A673 (cell line): ENCODE results near the gene NEGR1. TPM values are rescaled to one million over a fixed set of nuclear protein-coding genes. Genes with fewer than 3 reads are reported as not detected.

ENCODE experiments used
- BruUV-seq: library from RNA; stranded (reverse); fragments of 400-500 nt; replicated peaks from 2 replicates; lab custom pipeline; 2021; lab: Mats Ljungman, UMichigan
- CTCF ChIA-PET: fragments of 300-600 bp; sonication (Branson Sonifier 250); formaldehyde crosslinking; loops from one replicate; lab custom pipeline; 2022; ENCODE audit warnings: antibody characterized with exemption; lab: Charles Lee
- POLR2A ChIA-PET: fragments of 300-600 bp; sonication (Branson Sonifier 250); formaldehyde crosslinking; loops from one replicate; lab custom pipeline; 2022; ENCODE audit warnings: antibody characterized with exemption; ENCODE audit not compliant: low non-redundant PET; lab: Charles Lee
- DNase-seq: peaks from one replicate; pipeline ENCODE4 v3.0.0-alpha.2; 2015; ENCODE audit warnings: low spot score
- H3K27ac ChIP-seq: fragments of 200-600 bp; sonication (generic); 2 replicates; pipeline ENCODE4 v1.5.1; 2016; ENCODE audit warnings: mixed run types, low read depth, mild to moderate bottlenecking, mixed read lengths, antibody characterized with exemption, low read length; ENCODE audit not compliant: poor library complexity, severe bottlenecking
- H3K27me3 ChIP-seq: fragments of 200-600 bp; sonication (generic); replicated peaks from 2 replicates; pipeline ENCODE4 v1.6.1; 2017; ENCODE audit warnings: mixed run types, low read depth, mild to moderate bottlenecking, mixed read lengths, antibody characterized with exemption, low read length; ENCODE audit not compliant: insufficient read depth, poor library complexity
- H3K36me3 ChIP-seq: fragments of 200-600 bp; sonication (generic); 2 replicates; pipeline ENCODE4 v1.6.1; 2016; ENCODE audit warnings: mixed run types, mild to moderate bottlenecking, mixed read lengths, antibody characterized with exemption, low read length; ENCODE audit not compliant: insufficient read depth, poor library complexity, severe bottlenecking
- H3K4me1 ChIP-seq: fragments of 200-600 bp; sonication (generic); 2 replicates; pipeline ENCODE4 v1.6.1; 2017; ENCODE audit warnings: mixed run types, mild to moderate bottlenecking, mixed read lengths, antibody characterized with exemption, low read length; ENCODE audit not compliant: insufficient read depth, poor library complexity, severe bottlenecking
- H3K4me3 ChIP-seq: fragments of 200-600 bp; sonication (generic); 2 replicates; pipeline ENCODE4 v1.5.1; 2016; ENCODE audit warnings: low read depth, mixed run types, mild to moderate bottlenecking, mixed read lengths, low read length; ENCODE audit not compliant: poor library complexity, severe bottlenecking
- H3K9me3 ChIP-seq: fragments of 200-600 bp; sonication (generic); 2 replicates; pipeline ENCODE4 v1.6.1; 2016; ENCODE audit warnings: mixed run types, low read depth, mild to moderate bottlenecking, mixed read lengths, antibody characterized with exemption, low read length; ENCODE audit not compliant: poor library complexity, severe bottlenecking
- EZH2 ChIP-seq: fragments of 200-600 bp; sonication (generic); IDR thresholded peaks from 2 replicates; pipeline ENCODE4 v1.6.1; 2017; ENCODE audit warnings: borderline replicate concordance, low read depth, mild to moderate bottlenecking, mixed read lengths, antibody characterized with exemption, low read length; ENCODE audit not compliant: poor library complexity, severe bottlenecking
- intact Hi-C: fragments of 100-400 bp; cut with micrococcal nuclease; formaldehyde crosslinking; loops from one replicate; pipeline ENCODE4 v1.10.0; 2022; ENCODE audit not compliant: unreplicated experiment
- total RNA-seq: library from RNA; stranded (reverse); gene quantifications from 2 replicates; pipeline ENCODE4 v1.2.3, GENCODE V29; 2021
- TF ChIP-seq, protein P1 (sequence below): fragments of 300-800, 200-600 bp; sonication (generic); conservative IDR thresholded peaks from 2 replicates; pipeline ENCODE4 v1.5.1; 2017; ENCODE audit warnings: low read depth, mild to moderate bottlenecking, antibody characterized with exemption, low read length, moderate library complexity, mixed read lengths

The NEGR1 gene
- total RNA-seq, 1 experiment from 2014 or later: 7.6 TPM

GRCh38 chr1:71592646-71593274, 689.6 kb downstream of the NEGR1 start:
- CTCF ChIA-PET: interaction anchor here (0.6 to 0.8 kb wide), 2 partner anchors 15 to 445 kb away, joined by 3 to 5 read pairs; no protein-coding TSS in a partner anchor
- Histone ChIP-seq H3K36me3 (no peaks in the 10 kb centered on the region), H3K4me1 (no peaks in the 10 kb centered on the region)

DNA sequence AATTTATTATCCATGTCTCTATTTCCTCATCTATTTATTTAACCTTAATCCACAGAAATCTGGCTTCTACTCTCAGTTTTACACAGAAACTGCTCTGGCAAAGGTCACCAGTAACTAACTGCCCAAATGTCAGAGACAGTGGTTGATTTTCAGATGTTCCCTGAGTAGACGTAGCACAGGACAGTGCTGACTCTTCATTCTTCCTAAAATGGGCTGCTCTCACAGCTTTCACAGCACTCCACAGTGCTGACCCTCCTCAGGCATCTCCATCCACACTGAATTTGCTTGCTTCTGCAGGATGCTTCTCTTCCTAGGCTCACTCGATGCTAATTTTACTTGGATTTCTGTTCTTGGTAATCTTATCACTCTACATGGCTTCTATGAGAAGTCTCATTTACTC, 693.3 kb downstream of the NEGR1 start:
- Histone ChIP-seq H3K27ac (no peak overlapping the region), H3K4me1 (peaks cover 13% of the 10 kb centered on the region), H3K4me3 (no peak overlapping the region), H3K9me3 (no peaks in the 10 kb centered on the region), H3K36me3 (no peaks in the 10 kb centered on the region), H3K27me3 (no peaks in the 10 kb centered on the region)
- DNase-seq: no peak
- BruUV-seq: no TSS peak
- POLR2A ChIA-PET: no interaction called here
- TF ChIP-seq EZH2: no peak
- TF ChIP-seq, protein P1, sequence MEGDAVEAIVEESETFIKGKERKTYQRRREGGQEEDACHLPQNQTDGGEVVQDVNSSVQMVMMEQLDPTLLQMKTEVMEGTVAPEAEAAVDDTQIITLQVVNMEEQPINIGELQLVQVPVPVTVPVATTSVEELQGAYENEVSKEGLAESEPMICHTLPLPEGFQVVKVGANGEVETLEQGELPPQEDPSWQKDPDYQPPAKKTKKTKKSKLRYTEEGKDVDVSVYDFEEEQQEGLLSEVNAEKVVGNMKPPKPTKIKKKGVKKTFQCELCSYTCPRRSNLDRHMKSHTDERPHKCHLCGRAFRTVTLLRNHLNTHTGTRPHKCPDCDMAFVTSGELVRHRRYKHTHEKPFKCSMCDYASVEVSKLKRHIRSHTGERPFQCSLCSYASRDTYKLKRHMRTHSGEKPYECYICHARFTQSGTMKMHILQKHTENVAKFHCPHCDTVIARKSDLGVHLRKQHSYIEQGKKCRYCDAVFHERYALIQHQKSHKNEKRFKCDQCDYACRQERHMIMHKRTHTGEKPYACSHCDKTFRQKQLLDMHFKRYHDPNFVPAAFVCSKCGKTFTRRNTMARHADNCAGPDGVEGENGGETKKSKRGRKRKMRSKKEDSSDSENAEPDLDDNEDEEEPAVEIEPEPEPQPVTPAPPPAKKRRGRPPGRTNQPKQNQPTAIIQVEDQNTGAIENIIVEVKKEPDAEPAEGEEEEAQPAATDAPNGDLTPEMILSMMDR: no peak
- CTCF ChIA-PET: no interaction called here
- intact Hi-C loops: loop anchor here (5.0 to 10.0 kb wide), 2 partner anchors 598 to 1266 kb away; no protein-coding TSS in a partner anchor

More at GRCh38 chr1:71592646-71593274, 689.6 kb downstream of the NEGR1 start:
- no peaks in the 10 kb centered on the region for H3K27me3 ChIP-seq
- no TSS peak for BruUV-seq
- H3K9me3 ChIP-seq: no peaks in the 10 kb centered on the region
- POLR2A ChIA-PET: no interaction called here
- no peak overlapping the region for H3K27ac ChIP-seq
- no peak for TF ChIP-seq EZH2
- TF ChIP-seq, protein P1: no peak
- intact Hi-C loops: loop anchor here (5.0 kb wide), 2 partner anchors 445 to 1025 kb away; no protein-coding TSS in a partner anchor
- DNase-seq: no peak
- H3K4me3 ChIP-seq: no peak overlapping the region

- intact Hi-C loops: loop anchor here (5.0 to 10.0 kb wide), 2 partner anchors 599 to 1267 kb away; no protein-coding TSS in a partner anchor
- POLR2A ChIA-PET: no interaction called here
- Histone ChIP-seq H3K27ac (no peak overlapping the region), H3K4me3 (no peak overlapping the region), H3K36me3 (no peaks in the 10 kb centered on the region), H3K9me3 (no peaks in the 10 kb centered on the region), H3K27me3 (no peaks in the 10 kb centered on the region), H3K4me1 (peaks cover 22% of the 10 kb centered on the region)
- peak; percentile 56 for DNase-seq
- TF ChIP-seq, protein P1: peak; percentile 71
- TF ChIP-seq EZH2: no peak
- CTCF ChIA-PET: no interaction called here
- BruUV-seq: no TSS peak
These were observed 694.4 kb downstream of the NEGR1 start for GRCh38 chr1:71587961-71588360.
